C4-2B (cell line): ENCODE measurements around the gene PTAFR.

ENCODE experiments used
- H3K27ac ChIP-seq: fragments of 450-650 bp; 2 replicates; pipeline ENCODE4 v1.5.1; 2017
- CTCF ChIP-seq: fragments of 450-650 bp; conservative IDR thresholded peaks from 2 replicates; pipeline ENCODE4 v1.5.1; 2017; ENCODE audit warnings: mild to moderate bottlenecking
- ZFX ChIP-seq: fragments of 450-650 bp; IDR thresholded peaks from 2 replicates; pipeline ENCODE4 v1.6.1; 2017

The PTAFR gene

GRCh38 chr1:28173151-28173979 lies 3.1 kb downstream of the PTAFR start:
- TF ChIP-seq CTCF (no peak), ZFX (no peak)
- H3K27ac ChIP-seq = no peak overlapping the region

- TF ChIP-seq CTCF (no peak), ZFX (no peak)
- peak overlapping the region; percentile 7; the same call in 1 of the 2 replicates for H3K27ac ChIP-seq
These were observed 3.8 kb downstream of the PTAFR start for GRCh38 chr1:28172713-28173150.

GRCh38 chr1:28171246-28171645 lies 5.2 kb downstream of the PTAFR start:
- H3K27ac ChIP-seq = no peak overlapping the region
- TF ChIP-seq ZFX (no peak), CTCF (no peak)

- H3K27ac ChIP-seq = no peak overlapping the region
- TF ChIP-seq CTCF = no peak
- TF ChIP-seq ZFX = no peak
These were observed 6.4 kb downstream of the PTAFR start for GRCh38 chr1:28170001-28170596.

GRCh38 chr1:28163496-28164161 lies 12.9 kb downstream of the PTAFR start:
- H3K27ac ChIP-seq = no peak overlapping the region
- no peak for TF ChIP-seq CTCF
- TF ChIP-seq ZFX = no peak

- no peak overlapping the region for H3K27ac ChIP-seq
- TF ChIP-seq ZFX (no peak), CTCF (no peak)
These were observed 14.3 kb downstream of the PTAFR start for GRCh38 chr1:28162151-28162550.

GRCh38 chr1:28161751-28162150 lies 14.7 kb downstream of the PTAFR start:
- no peak overlapping the region for H3K27ac ChIP-seq
- TF ChIP-seq CTCF (no peak), ZFX (no peak)
